ENCODE data around the gene INO80.

The INO80 gene

DNA sequence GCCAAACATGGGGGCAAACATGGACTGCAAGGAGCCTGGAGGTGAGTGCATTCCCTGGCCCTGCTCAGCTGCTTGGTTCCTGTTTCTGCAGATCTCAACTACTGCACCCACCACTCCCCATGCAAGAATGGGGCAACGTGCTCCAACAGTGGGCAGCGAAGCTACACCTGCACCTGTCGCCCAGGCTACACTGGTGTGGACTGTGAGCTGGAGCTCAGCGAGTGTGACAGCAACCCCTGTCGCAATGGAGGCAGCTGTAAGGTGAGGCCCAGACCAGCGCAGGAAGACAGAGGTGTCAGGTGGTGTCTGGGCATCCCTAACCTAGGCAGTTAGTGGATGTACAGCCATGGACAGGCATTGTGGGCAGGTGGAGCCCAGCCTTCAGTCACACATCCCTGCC is 181.6 kb downstream of the INO80 start:
- TF ChIP-seq POLR2AphosphoS5 (IDR thresholded peaks at IDR 0.05; ENCODE audit: low read depth, low read length) = no peak
- no peak for TF ChIP-seq FOXP2 (optimal IDR thresholded peaks at IDR 0.05; ENCODE audit: borderline replicate concordance, extremely low read depth, extremely low read length, insufficient read depth)
- no peak for TF ChIP-seq SIN3A (IDR thresholded peaks at IDR 0.05; ENCODE audit: borderline replicate concordance, insufficient read depth, low read length)
- TF ChIP-seq, protein P1, sequence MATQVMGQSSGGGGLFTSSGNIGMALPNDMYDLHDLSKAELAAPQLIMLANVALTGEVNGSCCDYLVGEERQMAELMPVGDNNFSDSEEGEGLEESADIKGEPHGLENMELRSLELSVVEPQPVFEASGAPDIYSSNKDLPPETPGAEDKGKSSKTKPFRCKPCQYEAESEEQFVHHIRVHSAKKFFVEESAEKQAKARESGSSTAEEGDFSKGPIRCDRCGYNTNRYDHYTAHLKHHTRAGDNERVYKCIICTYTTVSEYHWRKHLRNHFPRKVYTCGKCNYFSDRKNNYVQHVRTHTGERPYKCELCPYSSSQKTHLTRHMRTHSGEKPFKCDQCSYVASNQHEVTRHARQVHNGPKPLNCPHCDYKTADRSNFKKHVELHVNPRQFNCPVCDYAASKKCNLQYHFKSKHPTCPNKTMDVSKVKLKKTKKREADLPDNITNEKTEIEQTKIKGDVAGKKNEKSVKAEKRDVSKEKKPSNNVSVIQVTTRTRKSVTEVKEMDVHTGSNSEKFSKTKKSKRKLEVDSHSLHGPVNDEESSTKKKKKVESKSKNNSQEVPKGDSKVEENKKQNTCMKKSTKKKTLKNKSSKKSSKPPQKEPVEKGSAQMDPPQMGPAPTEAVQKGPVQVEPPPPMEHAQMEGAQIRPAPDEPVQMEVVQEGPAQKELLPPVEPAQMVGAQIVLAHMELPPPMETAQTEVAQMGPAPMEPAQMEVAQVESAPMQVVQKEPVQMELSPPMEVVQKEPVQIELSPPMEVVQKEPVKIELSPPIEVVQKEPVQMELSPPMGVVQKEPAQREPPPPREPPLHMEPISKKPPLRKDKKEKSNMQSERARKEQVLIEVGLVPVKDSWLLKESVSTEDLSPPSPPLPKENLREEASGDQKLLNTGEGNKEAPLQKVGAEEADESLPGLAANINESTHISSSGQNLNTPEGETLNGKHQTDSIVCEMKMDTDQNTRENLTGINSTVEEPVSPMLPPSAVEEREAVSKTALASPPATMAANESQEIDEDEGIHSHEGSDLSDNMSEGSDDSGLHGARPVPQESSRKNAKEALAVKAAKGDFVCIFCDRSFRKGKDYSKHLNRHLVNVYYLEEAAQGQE (IDR thresholded peaks at IDR 0.05; ENCODE audit: insufficient read depth in 1 of 2, low read depth in 2 of 2, low read length in 2 of 2) = no peak
- no peak for TF ChIP-seq TAF1 (IDR thresholded peaks at IDR 0.05; ENCODE audit: borderline replicate concordance, insufficient read depth, low read length)

DNA sequence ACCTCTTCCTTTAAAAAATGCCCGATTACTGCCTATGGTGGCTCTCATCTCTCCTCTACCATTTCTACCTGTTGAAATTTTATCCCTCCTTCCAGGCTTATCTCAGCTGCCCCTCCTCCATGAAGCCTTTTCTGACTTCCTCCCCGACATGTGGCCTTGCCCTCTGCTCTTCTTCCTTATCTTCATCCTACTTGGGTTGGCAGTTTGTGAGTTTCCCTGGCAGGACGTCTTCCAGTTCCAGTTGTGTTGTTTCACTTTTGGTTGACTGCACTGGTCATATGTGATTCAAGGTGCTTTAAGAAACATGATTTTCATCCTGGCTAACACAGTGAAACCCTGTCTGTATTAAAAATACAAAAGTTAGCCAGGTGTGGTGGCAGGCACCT is 182.6 kb downstream of the INO80 start:
- no peak for TF ChIP-seq FOXP2 (optimal IDR thresholded peaks at IDR 0.05; ENCODE audit: borderline replicate concordance, extremely low read depth, extremely low read length, insufficient read depth)
- TF ChIP-seq TAF1 (IDR thresholded peaks at IDR 0.05; ENCODE audit: borderline replicate concordance, insufficient read depth, low read length) = no peak
- TF ChIP-seq, protein P1 (IDR thresholded peaks at IDR 0.05; ENCODE audit: insufficient read depth in 1 of 2, low read depth in 2 of 2, low read length in 2 of 2) = no peak
- TF ChIP-seq SIN3A (IDR thresholded peaks at IDR 0.05; ENCODE audit: borderline replicate concordance, insufficient read depth, low read length) = no peak
- no peak for TF ChIP-seq POLR2AphosphoS5 (IDR thresholded peaks at IDR 0.05; ENCODE audit: low read depth, low read length)

DNA sequence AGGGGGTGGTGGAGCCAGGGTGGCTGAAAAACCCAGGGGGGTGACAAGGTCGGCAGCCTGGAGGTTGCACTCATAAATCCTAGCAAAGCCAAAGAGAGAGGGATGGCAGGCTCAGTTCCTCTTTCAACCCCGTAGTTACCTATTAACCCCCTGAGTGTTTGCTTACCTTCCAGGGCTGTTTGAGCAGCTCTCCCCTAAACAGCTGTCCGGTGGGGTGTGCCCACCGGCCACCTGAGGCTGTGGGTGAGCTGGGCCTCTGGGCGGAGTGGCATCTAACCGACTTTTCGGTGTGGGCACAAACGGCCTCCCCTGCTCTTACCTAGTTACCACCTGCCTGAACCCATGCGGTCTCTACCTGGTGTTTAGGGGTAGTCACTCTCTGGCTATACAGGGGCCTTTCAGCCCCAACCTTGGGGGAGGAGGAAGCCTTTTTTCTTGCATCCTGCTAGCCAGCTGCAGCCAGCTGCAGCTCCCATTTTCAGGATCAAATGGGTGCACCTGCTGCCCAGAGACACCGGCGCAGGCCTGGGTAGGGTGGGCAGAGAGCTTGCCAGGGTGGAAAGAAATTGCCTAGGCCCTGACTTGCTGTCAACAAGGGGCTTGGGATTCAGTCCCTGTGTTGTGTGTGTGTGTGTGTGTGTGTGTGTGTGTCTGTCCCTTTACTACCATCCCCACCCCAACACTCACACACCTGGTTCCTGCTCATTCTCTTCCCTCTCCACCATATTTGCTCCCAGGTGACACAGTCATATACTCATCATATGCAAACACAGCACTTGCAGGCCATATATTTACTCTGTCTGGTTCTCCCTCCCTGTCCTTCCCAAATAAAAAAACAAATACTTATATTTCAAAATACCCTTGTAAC is 183.2 kb downstream of the INO80 start:
- TF ChIP-seq FOXP2 (optimal IDR thresholded peaks at IDR 0.05; ENCODE audit: borderline replicate concordance, extremely low read depth, extremely low read length, insufficient read depth) (no peak), SIN3A (IDR thresholded peaks at IDR 0.05; ENCODE audit: borderline replicate concordance, insufficient read depth, low read length) (no peak), POLR2AphosphoS5 (IDR thresholded peaks at IDR 0.05; ENCODE audit: low read depth, low read length) (no peak), TAF1 (IDR thresholded peaks at IDR 0.05; ENCODE audit: borderline replicate concordance, insufficient read depth, low read length) (no peak)
- TF ChIP-seq, protein P1 (IDR thresholded peaks at IDR 0.05; ENCODE audit: insufficient read depth in 1 of 2, low read depth in 2 of 2, low read length in 2 of 2) = no peak

DNA sequence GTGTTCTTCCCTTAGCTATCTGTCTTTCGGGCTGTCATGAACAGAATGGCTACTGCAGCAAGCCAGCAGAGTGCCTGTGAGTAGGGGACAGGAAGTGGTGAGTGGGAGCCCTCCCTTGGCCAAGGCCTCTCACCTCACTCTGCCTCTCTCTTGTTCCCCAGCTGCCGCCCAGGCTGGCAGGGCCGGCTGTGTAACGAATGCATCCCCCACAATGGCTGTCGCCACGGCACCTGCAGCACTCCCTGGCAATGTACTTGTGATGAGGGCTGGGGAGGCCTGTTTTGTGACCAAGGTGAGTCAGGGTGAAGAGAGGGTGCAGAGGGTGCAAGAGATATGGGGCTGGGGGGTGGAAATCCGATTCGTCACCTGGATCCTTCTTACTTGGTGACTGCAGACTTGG is 183.9 kb downstream of the INO80 start:
- no peak for TF ChIP-seq FOXP2 (optimal IDR thresholded peaks at IDR 0.05; ENCODE audit: borderline replicate concordance, extremely low read depth, extremely low read length, insufficient read depth)
- TF ChIP-seq SIN3A (IDR thresholded peaks at IDR 0.05; ENCODE audit: borderline replicate concordance, insufficient read depth, low read length) = no peak
- TF ChIP-seq, protein P1 (IDR thresholded peaks at IDR 0.05; ENCODE audit: insufficient read depth in 1 of 2, low read depth in 2 of 2, low read length in 2 of 2) = no peak
- no peak for TF ChIP-seq TAF1 (IDR thresholded peaks at IDR 0.05; ENCODE audit: borderline replicate concordance, insufficient read depth, low read length)
- TF ChIP-seq POLR2AphosphoS5 (IDR thresholded peaks at IDR 0.05; ENCODE audit: low read depth, low read length) = no peak

Measured in PFSK-1 (cell line).